HEK293 (cell line): ENCODE results near the gene ERO1B.

Source experiments
- CTCF ChIP-seq: fragments of 450-650 bp; formaldehyde crosslinking; IDR thresholded peaks from 2 replicates; pipeline ENCODE4 v1.5.1; 2016; ENCODE audit warnings: missing biosample characterization, missing genetic modification characterization
- MYNN ChIP-seq: fragments of 450-650 bp; formaldehyde crosslinking; IDR thresholded peaks from 2 replicates; pipeline ENCODE4 v1.5.1; 2016; ENCODE audit warnings: missing biosample characterization, missing genetic modification characterization, borderline replicate concordance
- PBX3 ChIP-seq: sonication (generic); formaldehyde crosslinking; IDR thresholded peaks from 2 replicates; pipeline ENCODE4 v1.8.1; 2022; ENCODE audit warnings: mild to moderate bottlenecking, moderate library complexity, missing genetic modification reagents
- ZBTB17 ChIP-seq: fragments of 450-650 bp; formaldehyde crosslinking; IDR thresholded peaks from 2 replicates; pipeline ENCODE4 v1.5.1; 2016; ENCODE audit warnings: missing biosample characterization, missing genetic modification characterization
- ZBTB49 ChIP-seq: fragments of 450-650 bp; formaldehyde crosslinking; IDR thresholded peaks from 2 replicates; pipeline ENCODE4 v1.5.1; 2016; ENCODE audit warnings: missing biosample characterization, missing genetic modification characterization, low read depth
- ZNF112 ChIP-seq: fragments of 450-650 bp; formaldehyde crosslinking; IDR thresholded peaks from 2 replicates; pipeline ENCODE4 v1.5.0; 2017; ENCODE audit warnings: missing biosample characterization, missing genetic modification characterization
- ZNF24 ChIP-seq: fragments of 450-650 bp; formaldehyde crosslinking; IDR thresholded peaks from 2 replicates; pipeline ENCODE4 v1.5.1; 2016; ENCODE audit warnings: missing biosample characterization, missing genetic modification characterization
- ZNF529 ChIP-seq: fragments of 450-650 bp; formaldehyde crosslinking; IDR thresholded peaks from 2 replicates; pipeline ENCODE4 v1.5.1; 2017; ENCODE audit warnings: missing genetic modification characterization, missing biosample characterization; ENCODE audit not compliant: insufficient replicate concordance
- ZNF596 ChIP-seq: fragments of 450-650 bp; IDR thresholded peaks from 2 replicates; pipeline ENCODE4 v1.5.0; 2018; ENCODE audit warnings: missing biosample characterization, mild to moderate bottlenecking, missing genetic modification characterization, moderate library complexity
- ZNF621 ChIP-seq: fragments of 450-650 bp; formaldehyde crosslinking; IDR thresholded peaks from 2 replicates; pipeline ENCODE4 v1.5.1; 2017; ENCODE audit warnings: missing biosample characterization, missing genetic modification characterization
- ZNF645 ChIP-seq: fragments of 450-650 bp; formaldehyde crosslinking; IDR thresholded peaks from 2 replicates; pipeline ENCODE4; 2016; ENCODE audit warnings: missing biosample characterization, missing genetic modification characterization
- ZNF660 ChIP-seq: fragments of 450-650 bp; IDR thresholded peaks from 2 replicates; pipeline ENCODE4 v1.5.1; 2018; ENCODE audit warnings: missing biosample characterization, mild to moderate bottlenecking, missing genetic modification characterization

GRCh38 chr1:236201786-236202185 is 80.0 kb downstream of the ERO1B start:
- TF ChIP-seq ZNF596 (tag by site-specific recombination) (no peak), CTCF (tag by site-specific recombination) (no peak), ZNF621 (tag by site-specific recombination) (no peak), MYNN (no peak), ZBTB17 (tag by site-specific recombination) (no peak), ZNF112 (tag by site-specific recombination) (no peak), ZBTB49 (tag by site-specific recombination) (no peak), ZNF660 (tag by site-specific recombination) (no peak), ZNF24 (tag by site-specific recombination) (no peak), ZNF529 (tag by site-specific recombination) (no peak), PBX3 (CRISPR knock-in tag) (no peak), ZNF645 (tag by site-specific recombination) (no peak)
